Mesendoderm (in vitro differentiated cells): ENCODE measurements around the gene TAS2R20.

Experiments
- DNase-seq: peaks from one replicate; pipeline ENCODE4 v3.0.0; 2013
- H2AK5ac ChIP-seq: 2 replicates; pipeline ENCODE4 v1.6.1; 2013; ENCODE audit warnings: low read length, inconsistent platforms
- H2BK120ac ChIP-seq: 2 replicates; pipeline ENCODE4 v1.6.1; 2013; ENCODE audit warnings: low read depth, mild to moderate bottlenecking, low read length, moderate library complexity, mixed read lengths
- H2BK15ac ChIP-seq: replicated peaks from 2 replicates; pipeline ENCODE4 v1.6.1; 2013; ENCODE audit warnings: low read depth, mild to moderate bottlenecking, moderate library complexity
- H2BK5ac ChIP-seq: 2 replicates; pipeline ENCODE4 v1.6.1; 2013; ENCODE audit warnings: low read length, inconsistent platforms
- H3K18ac ChIP-seq: 2 replicates; pipeline ENCODE4 v1.6.1; 2013; ENCODE audit warnings: mild to moderate bottlenecking, low read length, mixed read lengths
- H3K23ac ChIP-seq: one replicate; pipeline ENCODE4 v1.6.1; 2013; ENCODE audit warnings: low read length
- H3K27ac ChIP-seq: 2 replicates; pipeline ENCODE4 v1.5.1; 2013; ENCODE audit warnings: low read depth, mild to moderate bottlenecking, inconsistent platforms, low read length, moderate library complexity
- H3K27me3 ChIP-seq: 2 replicates; pipeline ENCODE4 v1.6.1; 2013; ENCODE audit warnings: low read length, control low read depth, mild to moderate bottlenecking, inconsistent platforms; ENCODE audit not compliant: insufficient read depth, poor library complexity
- H3K36me3 ChIP-seq: 2 replicates; pipeline ENCODE4 v1.6.1; 2013; ENCODE audit warnings: low read length, inconsistent platforms; ENCODE audit not compliant: control insufficient read depth, insufficient read depth
- H3K4ac ChIP-seq: one replicate; pipeline ENCODE4 v1.6.1; 2013; ENCODE audit warnings: low read depth, mild to moderate bottlenecking, low read length, moderate library complexity
- H3K4me1 ChIP-seq: 2 replicates; pipeline ENCODE4 v1.6.1; 2013; ENCODE audit warnings: low read depth, low read length, inconsistent platforms; ENCODE audit not compliant: control insufficient read depth
- H3K4me2 ChIP-seq: 2 replicates; pipeline ENCODE4 v1.6.1; 2013; ENCODE audit warnings: low read length
- H3K4me3 ChIP-seq: 2 replicates; pipeline ENCODE4 v1.5.1; 2013; ENCODE audit warnings: mild to moderate bottlenecking, low read length
- H3K56ac ChIP-seq: one replicate; pipeline ENCODE4 v1.6.1; 2013; ENCODE audit warnings: low read length
- H3K79me1 ChIP-seq: 2 replicates; pipeline ENCODE4 v1.6.1; 2013; ENCODE audit warnings: low read length, inconsistent platforms
- H3K79me2 ChIP-seq: 2 replicates; pipeline ENCODE4 v1.6.1; 2013; ENCODE audit warnings: mild to moderate bottlenecking, low read length; ENCODE audit not compliant: control insufficient read depth, insufficient read depth
- H3K9ac ChIP-seq: 2 replicates; pipeline ENCODE4 v1.6.1; 2013; ENCODE audit warnings: low read length, inconsistent platforms
- H4K5ac ChIP-seq: one replicate; pipeline ENCODE4 v1.6.1; 2013; ENCODE audit warnings: low read length
- H4K8ac ChIP-seq: one replicate; pipeline ENCODE4 v1.6.1; 2013; ENCODE audit warnings: low read depth, mild to moderate bottlenecking, control low read depth, low read length, moderate library complexity
- WGBS: extraction: QIAGEN DNeasy Blood & Tissue Kit; methylation state at CpG from one replicate; pipeline ENCODE4 v1.1.7; 2013; ENCODE audit warnings: low lambda C conversion rate, missing lambda C conversion rate; ENCODE audit not compliant: insufficient coverage; ENCODE audit errors: extremely low coverage; 5-methylcytosine and 5-hydroxymethylcytosine counted together

TAS2R20 gene

GRCh38 chr12:10957741-10958140 is 40.4 kb downstream of the TAS2R20 start:
- no peaks in the 10 kb centered on the region for H3K79me1 ChIP-seq
- H3K4me2 ChIP-seq = no peak overlapping the region
- H3K4me1 ChIP-seq = no peaks in the 10 kb centered on the region
- no peak overlapping the region for H4K8ac ChIP-seq
- H3K4ac ChIP-seq = no peak overlapping the region
- H3K27ac ChIP-seq = no peak overlapping the region
- H3K56ac ChIP-seq = no peak overlapping the region
- no peak overlapping the region for H2BK15ac ChIP-seq
- no peak overlapping the region for H3K18ac ChIP-seq
- no peaks in the 10 kb centered on the region for H3K36me3 ChIP-seq
- no peaks in the 10 kb centered on the region for H3K79me2 ChIP-seq
- no peak overlapping the region for H2BK5ac ChIP-seq
- no peaks in the 10 kb centered on the region for H3K27me3 ChIP-seq
- no peak overlapping the region for H4K5ac ChIP-seq
- H2AK5ac ChIP-seq = no peak overlapping the region
- no peak overlapping the region for H3K9ac ChIP-seq
- H3K23ac ChIP-seq = no peak overlapping the region
- no peak for DNase-seq
- H2BK120ac ChIP-seq = no peak overlapping the region
- no peak overlapping the region for H3K4me3 ChIP-seq

- H2BK5ac ChIP-seq = no peak overlapping the region
- no peaks in the 10 kb centered on the region for H3K79me1 ChIP-seq
- H2BK120ac ChIP-seq = no peak overlapping the region
- H3K18ac ChIP-seq = no peak overlapping the region
- H3K4me1 ChIP-seq = no peaks in the 10 kb centered on the region
- H3K36me3 ChIP-seq = no peaks in the 10 kb centered on the region
- H2AK5ac ChIP-seq = no peak overlapping the region
- H3K27ac ChIP-seq = no peak overlapping the region
- H4K8ac ChIP-seq = no peak overlapping the region
- no peak overlapping the region for H3K4me2 ChIP-seq
- no peak overlapping the region for H3K56ac ChIP-seq
- H3K4ac ChIP-seq = no peak overlapping the region
- no peak for DNase-seq
- no peak overlapping the region for H2BK15ac ChIP-seq
- no peak overlapping the region for H3K4me3 ChIP-seq
- H4K5ac ChIP-seq = no peak overlapping the region
- no peak overlapping the region for H3K23ac ChIP-seq
- no peaks in the 10 kb centered on the region for H3K79me2 ChIP-seq
- H3K9ac ChIP-seq = no peak overlapping the region
- no peaks in the 10 kb centered on the region for H3K27me3 ChIP-seq
These were observed 42.0 kb downstream of the TAS2R20 start for GRCh38 chr12:10956085-10956484.

GRCh38 chr12:10952645-10953044 is 45.5 kb downstream of the TAS2R20 start:
- H3K56ac ChIP-seq = no peak overlapping the region
- no CpG with 5 or more reads among the region's 4 CpGs for WGBS

More at GRCh38 chr12:10952645-10953044, 45.5 kb downstream of the TAS2R20 start:
- Histone ChIP-seq H3K4me2 (no peak overlapping the region), H3K4me1 (no peaks in the 10 kb centered on the region), H4K8ac (no peak overlapping the region), H2AK5ac (no peak overlapping the region), H3K27ac (no peak overlapping the region), H2BK120ac (no peak overlapping the region), H3K79me2 (no peaks in the 10 kb centered on the region), H3K79me1 (no peaks in the 10 kb centered on the region), H3K23ac (no peak overlapping the region), H3K18ac (no peak overlapping the region), H2BK5ac (no peak overlapping the region), H3K9ac (no peak overlapping the region), H3K27me3 (no peaks in the 10 kb centered on the region), H4K5ac (no peak overlapping the region), H3K36me3 (no peaks in the 10 kb centered on the region), H3K4me3 (no peak overlapping the region), H2BK15ac (no peak overlapping the region), H3K4ac (no peak overlapping the region)
- no peak for DNase-seq
